SK-N-MC (cell line): ENCODE measurements around the gene CIB2.

Experiments
- DNase-seq: peaks from one replicate; pipeline ENCODE4 v3.0.0-alpha.2; 2011; ENCODE audit warnings: low read depth, low spot score
- H3K27ac ChIP-seq: fragments of 200-600 bp; sonication (generic); 2 replicates; pipeline ENCODE4 v1.5.1; 2016; ENCODE audit warnings: mixed run types
- H3K36me3 ChIP-seq: fragments of 200-600 bp; sonication (generic); 2 replicates; pipeline ENCODE4 v1.6.1; 2017; ENCODE audit warnings: antibody characterized with exemption, low read length, mixed read lengths; ENCODE audit not compliant: insufficient read depth
- H3K4me3 ChIP-seq: fragments of 200-600 bp; sonication (generic); 2 replicates; pipeline ENCODE4 v1.5.1; 2016
- H3K9ac ChIP-seq: fragments of 200-600 bp; sonication (generic); 2 replicates; pipeline ENCODE4 v1.8.0; 2017; ENCODE audit warnings: mixed run types, mixed read lengths; ENCODE audit not compliant: insufficient read length
- H3K9me3 ChIP-seq: fragments of 200-600 bp; sonication (generic); 2 replicates; pipeline ENCODE4 v1.6.1; 2017; ENCODE audit warnings: low read depth, mild to moderate bottlenecking, antibody characterized with exemption, low read length, moderate library complexity, mixed read lengths
- EZH2 ChIP-seq: fragments of 200-600 bp; sonication (generic); IDR thresholded peaks from one replicate; pipeline ENCODE4 v1.6.1; 2017; ENCODE audit warnings: antibody characterized with exemption
- FOXP2 ChIP-seq: optimal IDR thresholded peaks from 2 replicates; pipeline ENCODE3; 2011; ENCODE audit warnings: mild to moderate bottlenecking, moderate library complexity; ENCODE audit not compliant: insufficient read depth; ENCODE audit errors: extremely low read length, control extremely low read depth
- POLR2AphosphoS5 ChIP-seq: IDR thresholded peaks from 2 replicates; pipeline ENCODE4 v1.6.1; 2012; ENCODE audit warnings: mild to moderate bottlenecking, low read depth, low read length, borderline replicate concordance

The CIB2 gene

DNA sequence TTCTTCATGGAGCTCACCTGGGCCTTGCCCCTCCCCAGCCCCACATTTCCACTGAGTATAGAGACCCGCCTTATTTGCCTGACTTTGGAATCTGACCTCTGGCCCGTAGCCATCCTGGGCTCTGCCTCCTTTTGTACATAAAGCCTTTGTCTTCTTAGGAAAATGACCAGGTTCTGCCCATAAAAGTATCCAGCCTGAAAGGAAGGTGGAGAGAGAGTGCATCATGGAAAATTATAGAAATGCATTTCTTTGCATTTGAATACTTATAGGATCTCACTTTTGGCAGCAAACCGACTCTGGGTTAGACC is 42.5 kb downstream of the CIB2 start:
- no peak overlapping the region for H3K27ac ChIP-seq
- H3K4me3 ChIP-seq: no peak overlapping the region
- DNase-seq: no peak
- no peaks in the 10 kb centered on the region for H3K36me3 ChIP-seq
- H3K9ac ChIP-seq: no peak overlapping the region
- TF ChIP-seq EZH2 (no peak), FOXP2 (no peak), POLR2AphosphoS5 (no peak)
- H3K9me3 ChIP-seq: no peaks in the 10 kb centered on the region

DNA sequence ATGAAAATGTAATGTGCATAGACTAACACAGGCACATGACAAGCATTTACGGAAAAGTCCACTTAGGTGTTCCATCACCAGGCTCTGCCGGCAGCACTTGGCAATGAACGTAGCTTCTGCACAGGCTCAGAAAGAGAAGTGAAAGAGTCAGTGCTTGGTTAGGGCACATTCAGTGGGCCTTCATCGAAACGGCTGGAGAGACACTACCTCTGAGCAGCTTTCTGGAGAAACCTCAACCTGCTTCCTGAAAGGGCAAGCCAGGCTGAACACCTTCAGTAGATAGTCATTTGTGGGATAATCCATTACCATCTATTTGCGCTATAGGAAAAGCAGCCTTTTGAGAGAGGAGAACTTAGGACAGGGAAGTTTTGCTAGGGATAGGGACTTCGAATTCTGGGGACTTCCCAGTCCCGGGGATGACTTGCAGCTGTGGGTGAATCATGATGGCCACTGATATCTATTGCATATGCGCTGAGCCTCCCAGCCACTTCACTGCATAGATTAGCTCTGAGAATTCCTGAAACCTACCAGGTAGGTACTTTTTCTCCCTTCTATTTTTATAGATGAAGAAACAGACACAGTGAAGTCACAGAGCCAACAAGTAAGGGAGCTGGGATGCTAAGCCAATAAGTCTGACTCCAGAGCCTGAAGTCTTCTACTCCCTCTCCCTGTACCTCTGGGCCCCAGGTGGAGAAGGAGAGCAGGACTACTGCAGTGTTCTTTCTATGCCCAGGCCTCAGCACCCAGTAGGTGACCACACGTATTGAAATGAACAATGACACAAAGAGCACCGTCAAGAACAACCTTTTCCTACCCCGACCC is 43.1 kb downstream of the CIB2 start:
- Histone ChIP-seq H3K27ac (peak overlapping the region; percentile 10; the same call in 1 of the 2 replicates), H3K4me3 (no peak overlapping the region), H3K9ac (no peak overlapping the region), H3K36me3 (no peaks in the 10 kb centered on the region), H3K9me3 (no peaks in the 10 kb centered on the region)
- DNase-seq: no peak
- TF ChIP-seq EZH2 (no peak), FOXP2 (no peak), POLR2AphosphoS5 (no peak)

DNA sequence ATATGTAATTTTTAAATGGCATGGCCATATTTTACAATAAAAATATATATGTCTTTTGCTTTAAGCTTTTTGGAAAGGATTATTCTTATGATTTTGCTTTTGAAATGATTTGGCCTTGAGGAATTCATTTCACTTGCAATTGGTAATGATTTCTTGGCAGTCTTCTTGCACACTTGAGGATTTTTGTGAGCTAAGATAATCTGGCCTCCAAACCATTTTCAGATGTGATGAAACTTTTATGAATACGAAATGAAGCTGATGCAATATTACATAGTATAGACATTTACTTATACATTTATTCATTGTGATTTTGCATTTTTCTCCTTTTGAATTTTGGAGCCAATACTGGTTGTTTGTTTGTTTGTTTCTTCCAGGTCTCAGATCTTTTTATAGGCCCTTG is 45.3 kb downstream of the CIB2 start:
- Histone ChIP-seq H3K9ac (peak overlapping the region; percentile 84), H3K27ac (peak overlapping the region; percentile 98), H3K4me3 (peak overlapping the region; percentile 13; the same call in 1 of the 2 replicates), H3K36me3 (no peaks in the 10 kb centered on the region), H3K9me3 (no peaks in the 10 kb centered on the region)
- peak; percentile 93 for DNase-seq
- peak; percentile 27; the same call in 1 of the 2 replicates for TF ChIP-seq POLR2AphosphoS5
- TF ChIP-seq FOXP2: no peak
- no peak for TF ChIP-seq EZH2

DNA sequence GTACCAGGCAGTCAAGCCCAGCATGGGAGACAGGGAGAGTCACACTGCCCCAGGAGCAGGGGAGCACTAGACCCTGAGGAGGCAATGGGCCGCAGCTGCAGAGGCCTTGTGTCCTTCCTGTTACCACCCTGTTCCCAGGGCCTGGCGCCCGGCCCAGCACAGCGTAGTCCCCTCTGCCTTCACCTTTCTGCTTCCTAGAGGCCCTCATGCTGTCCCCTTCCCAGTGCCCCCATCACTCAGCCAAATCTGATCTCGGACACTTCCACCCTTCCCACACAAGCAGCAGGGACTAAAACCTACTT is 46.8 kb downstream of the CIB2 start:
- no peak for TF ChIP-seq EZH2
- no peak for TF ChIP-seq FOXP2
- TF ChIP-seq POLR2AphosphoS5: no peak
- no peak for DNase-seq
- Histone ChIP-seq H3K27ac (peak overlapping the region; percentile 98), H3K9me3 (no peaks in the 10 kb centered on the region), H3K9ac (peak overlapping the region; percentile 67), H3K36me3 (no peaks in the 10 kb centered on the region), H3K4me3 (no peak overlapping the region)

DNA sequence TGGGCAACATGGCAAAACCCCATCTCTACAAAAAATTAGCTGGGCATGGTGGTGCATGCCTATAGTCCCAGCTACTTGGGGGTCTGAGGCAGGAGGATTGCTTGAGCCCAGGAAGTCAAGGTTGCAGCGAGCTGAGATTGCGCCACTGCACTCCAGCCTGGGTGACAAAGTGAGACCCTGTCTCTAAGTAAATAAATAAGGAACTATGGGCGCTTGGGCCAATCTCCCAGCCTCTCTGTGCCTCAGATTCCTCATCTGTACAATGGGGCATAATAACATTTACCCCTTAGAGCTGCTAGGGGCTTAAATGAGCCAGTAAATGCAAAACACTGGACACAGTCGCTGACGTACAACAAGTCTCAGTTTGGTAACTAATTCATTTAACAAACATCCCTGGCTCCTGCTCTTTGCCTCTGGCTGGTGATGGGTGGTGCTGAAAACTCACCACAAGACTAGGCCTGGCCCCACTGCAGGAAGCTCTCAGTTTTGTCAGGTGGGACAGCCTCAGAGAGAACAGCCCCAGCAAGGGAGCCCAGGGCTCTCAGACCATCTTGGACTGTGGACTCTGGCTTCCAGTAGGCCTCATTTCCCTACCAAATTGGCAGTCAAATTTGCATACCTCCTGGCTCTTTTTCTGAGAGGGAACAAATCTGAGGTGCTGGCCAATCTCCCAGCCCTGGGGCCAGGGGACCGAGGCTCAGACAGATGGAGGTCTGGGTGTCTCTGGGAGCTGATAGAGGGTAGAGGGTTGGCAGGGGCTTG is 47.4 kb downstream of the CIB2 start:
- TF ChIP-seq FOXP2 (no peak), EZH2 (no peak), POLR2AphosphoS5 (no peak)
- Histone ChIP-seq H3K4me3 (no peak overlapping the region), H3K27ac (peak overlapping the region; percentile 98), H3K9ac (peak overlapping the region; percentile 67), H3K36me3 (no peaks in the 10 kb centered on the region), H3K9me3 (no peaks in the 10 kb centered on the region)
- DNase-seq: no peak

- H3K27ac ChIP-seq: no peak overlapping the region
- no peaks in the 10 kb centered on the region for H3K9me3 ChIP-seq
- H3K9ac ChIP-seq: no peak overlapping the region
- DNase-seq: no peak
- no peak overlapping the region for H3K4me3 ChIP-seq
- no peak for TF ChIP-seq FOXP2
- TF ChIP-seq POLR2AphosphoS5: no peak
- no peak for TF ChIP-seq EZH2
- no peaks in the 10 kb centered on the region for H3K36me3 ChIP-seq
Measured at GRCh38 chr15:78083186-78083585, 48.1 kb downstream of the CIB2 start.

DNA sequence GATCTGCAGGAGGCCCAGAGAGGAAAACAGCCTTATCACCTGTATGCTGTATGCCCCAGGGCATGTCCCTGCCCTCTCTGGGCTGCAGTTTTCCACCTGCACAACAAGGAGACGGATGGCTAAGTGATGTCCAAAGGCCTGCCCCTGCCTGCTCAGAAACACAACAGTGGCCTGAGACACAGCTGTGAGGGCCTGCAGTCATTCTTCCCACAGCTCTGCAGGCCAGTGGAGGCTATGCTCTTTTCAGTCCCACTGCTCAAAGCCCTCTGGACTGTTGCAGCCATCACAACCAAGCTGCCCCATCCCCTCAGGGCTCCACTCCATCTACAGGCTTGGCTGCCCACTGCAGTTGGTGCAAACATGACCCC is 48.5 kb downstream of the CIB2 start:
- H3K4me3 ChIP-seq: no peak overlapping the region
- TF ChIP-seq FOXP2 (no peak), POLR2AphosphoS5 (no peak), EZH2 (no peak)
- no peaks in the 10 kb centered on the region for H3K36me3 ChIP-seq

GRCh38 chr15:78082106-78082742 is 49.0 kb downstream of the CIB2 start:
- H3K9ac ChIP-seq: peak overlapping the region; percentile 14
- TF ChIP-seq FOXP2 (no peak), POLR2AphosphoS5 (no peak), EZH2 (no peak)
- peak overlapping the region; percentile 7; the same call in 1 of the 2 replicates for H3K27ac ChIP-seq
- no peak for DNase-seq
- no peak overlapping the region for H3K4me3 ChIP-seq
- no peaks in the 10 kb centered on the region for H3K36me3 ChIP-seq
- no peaks in the 10 kb centered on the region for H3K9me3 ChIP-seq

More for the DNA sequence above, 48.5 kb downstream of the CIB2 start:
- H3K27ac ChIP-seq: no peak overlapping the region
- no peaks in the 10 kb centered on the region for H3K9me3 ChIP-seq
- no peak overlapping the region for H3K9ac ChIP-seq
- no peak for DNase-seq

GRCh38 chr15:78080088-78080460 is 51.2 kb downstream of the CIB2 start:
- no peak overlapping the region for H3K9ac ChIP-seq
- H3K9me3 ChIP-seq: no peaks in the 10 kb centered on the region
- no peak for DNase-seq
- no peak overlapping the region for H3K4me3 ChIP-seq
- no peaks in the 10 kb centered on the region; the same call in 1 of the 2 replicates for H3K36me3 ChIP-seq
- no peak overlapping the region for H3K27ac ChIP-seq
- TF ChIP-seq POLR2AphosphoS5 (no peak), FOXP2 (no peak), EZH2 (no peak)
